SU-DHL-6 (cell line): ENCODE results near the gene ZNF831.

ENCODE experiments used
- CTCF ChIP-seq: fragments of 200-600 bp; sonication (generic); IDR thresholded peaks from one replicate; pipeline ENCODE4 v1.5.1; 2017; ENCODE audit warnings: antibody characterized with exemption, mild to moderate bottlenecking, low read length, moderate library complexity; ENCODE audit not compliant: insufficient read depth, poor library complexity, severe bottlenecking
- EZH2phosphoT487 ChIP-seq: fragments of 200-600 bp; sonication (generic), shearing (Covaris generic); conservative IDR thresholded peaks from 2 replicates; pipeline ENCODE4 v1.6.1; 2018; ENCODE audit warnings: mild to moderate bottlenecking, antibody characterized with exemption, low read length, moderate library complexity, mixed read lengths

GRCh38 chr20:59145247-59145923 lies 18.2 kb upstream of the ZNF831 start:
- TF ChIP-seq CTCF, result no peak
- TF ChIP-seq EZH2phosphoT487, result no peak
